Mucosa of descending colon (tissue), 3 donors: ENCODE results near the gene CPHXL2. TPM values are rescaled to one million over a fixed set of nuclear protein-coding genes. Genes with fewer than 3 reads are reported as not detected.

Source experiments
- ATAC-seq: fragments of 200-7000 bp; cut with Tn5 transposase; one replicate; pipeline ENCODE4 v1.9.1; 2020; ENCODE audit warnings: mild to moderate bottlenecking, moderate library complexity
- DNase-seq, 3 donors: peaks; one replicate each; pipeline ENCODE4 v3.0.0-alpha.2; 2020
- H3K36me3 ChIP-seq: fragments of 200-600 bp; one replicate; pipeline ENCODE4 v1.8.0; 2021; ENCODE audit warnings: low read depth, mild to moderate bottlenecking
- H3K4me1 ChIP-seq: fragments of 200-600 bp; one replicate; pipeline ENCODE4 v1.8.0; 2021; ENCODE audit warnings: low read depth, mild to moderate bottlenecking
- H3K4me3 ChIP-seq: fragments of 200-600 bp; one replicate; pipeline ENCODE4 v1.8.0; 2021; ENCODE audit warnings: mild to moderate bottlenecking
- H3K9me3 ChIP-seq: fragments of 200-600 bp; one replicate; pipeline ENCODE4 v1.8.0; 2021; ENCODE audit warnings: mild to moderate bottlenecking
- CTCF ChIP-seq: fragments of 200-600 bp; IDR thresholded peaks from one replicate; pipeline ENCODE4 v1.8.0; 2022; ENCODE audit warnings: antibody characterized with exemption, mild to moderate bottlenecking
- intact Hi-C, 2 donors: fragments of 100-400 bp; cut with DNase I in 1 of 2; cut with micrococcal nuclease in 1 of 2; formaldehyde crosslinking; loops; one replicate each; pipeline versions ENCODE4 v1.11.0 to v1.11.1; 2022; cut with DNase I, micrococcal nuclease
- total RNA-seq, 3 donors: library from RNA; stranded (reverse); fragmentation: NEBNext Ultra II Directional in 2 of 3; extraction: Animal tissue kit (Norgen Biotek cat#: 25700) in 2 of 3; gene quantifications; one replicate each; pipeline versions ENCODE4 v1.2.1 to v1.2.4, GENCODE V29; 2021 to 2023
- donor health status: DM: no; HTN: no; CAD: no; lungs with moderate emphysema.
- donor health status: DM: no; HTN: no; CAD: no.
- donor health status: DM: no; HTN: yes; CAD: no.

Gene CPHXL2
- total RNA-seq, 3 donors from 2014 or later, result not detected

GRCh38 chr16:75618780-75619179 lies 58.0 kb downstream of the CPHXL2 start:
- no peak overlapping the region for H3K4me3 ChIP-seq
- DNase-seq (no peak), ATAC-seq (no peak)
- TF ChIP-seq CTCF, result no peak
- intact Hi-C loops, result no loop called here
- peaks cover 21% of the 10 kb centered on the region for H3K4me1 ChIP-seq
- no peaks in the 10 kb centered on the region for H3K36me3 ChIP-seq
- no peaks in the 10 kb centered on the region for H3K9me3 ChIP-seq

- ATAC-seq, result no peak
- peaks cover 3% of the 10 kb centered on the region for H3K36me3 ChIP-seq
- intact Hi-C loops, result no loop called here
- peaks cover 14% of the 10 kb centered on the region for H3K4me1 ChIP-seq
- DNase-seq, result no peak
- TF ChIP-seq CTCF, result no peak
- H3K4me3 ChIP-seq, result no peak overlapping the region
- no peaks in the 10 kb centered on the region for H3K9me3 ChIP-seq
Measured at GRCh38 chr16:75617121-75617520, 59.7 kb downstream of the CPHXL2 start.

GRCh38 chr16:75616521-75617010 lies 60.2 kb downstream of the CPHXL2 start:
- Histone ChIP-seq H3K4me1 (peaks cover 8% of the 10 kb centered on the region), H3K4me3 (no peak overlapping the region), H3K9me3 (no peaks in the 10 kb centered on the region), H3K36me3 (peaks cover 3% of the 10 kb centered on the region)
- no peak for TF ChIP-seq CTCF
- ATAC-seq (peak; percentile 45), DNase-seq (no peak)
- intact Hi-C loops, result no loop called here

- no peak for TF ChIP-seq CTCF
- no peaks in the 10 kb centered on the region for H3K4me1 ChIP-seq
- intact Hi-C loops, result no loop called here
- H3K36me3 ChIP-seq, result peaks cover 3% of the 10 kb centered on the region
- DNase-seq (no peak), ATAC-seq (no peak)
- no peak overlapping the region for H3K4me3 ChIP-seq
- no peaks in the 10 kb centered on the region for H3K9me3 ChIP-seq
Measured at GRCh38 chr16:75615619-75616018, 61.2 kb downstream of the CPHXL2 start.

GRCh38 chr16:75614066-75614897 lies 62.5 kb downstream of the CPHXL2 start:
- H3K9me3 ChIP-seq, result no peaks in the 10 kb centered on the region
- no peak for DNase-seq
- intact Hi-C loops, result no loop called here
- H3K4me1 ChIP-seq, result no peaks in the 10 kb centered on the region
- H3K36me3 ChIP-seq, result peaks cover 3% of the 10 kb centered on the region
- TF ChIP-seq CTCF, result no peak
- no peak for ATAC-seq
- H3K4me3 ChIP-seq, result no peak overlapping the region

Other genes with a start within 250 kb of the CPHXL2 start
- 100 to 1,000 TPM in 1 of 3 donors, 10 to 100 TPM in 2; 71.9 to 101 (median 72.0) TPM for gene CFDP1, start 243.5 kb downstream of the CPHXL2 start, total RNA-seq
- gene TMEM170A, start 212.3 kb downstream of the CPHXL2 start, total RNA-seq, result 10 to 100 TPM; 46.7 to 76.8 (median 46.7) TPM
- gene CHST6, start 181.6 kb downstream of the CPHXL2 start, total RNA-seq, result 1 to 10 TPM; 1.8 to 2.9 (median 2.9) TPM
- 100 to 1,000 TPM in 2 of 3 donors, 10 to 100 TPM in 1; 27.4 to 111 (median 105) TPM for gene CHST5, start 140.9 kb downstream of the CPHXL2 start, total RNA-seq
- gene TMEM231, start 120.8 kb downstream of the CPHXL2 start, total RNA-seq, result 1 to 10 TPM; 4.7 to 7.3 (median 5.5) TPM
- gene GABARAPL2, start 110.6 kb downstream of the CPHXL2 start, total RNA-seq, result 100 to 1,000 TPM in 2 of 3 donors, 10 to 100 TPM in 1; 81.4 to 110 (median 106) TPM
- gene ADAT1, start 53.7 kb downstream of the CPHXL2 start, total RNA-seq, result 10 to 100 TPM; 33.0 to 38.1 (median 35.8) TPM
- 100 to 1,000 TPM in 2 of 3 donors, 10 to 100 TPM in 1; 94.3 to 108 (median 103) TPM for gene KARS1, start 29.3 kb downstream of the CPHXL2 start, total RNA-seq
- 10 to 100 TPM; 26.0 to 49.6 (median 27.7) TPM for gene TERF2IP, start 29.2 kb downstream of the CPHXL2 start, total RNA-seq
- gene DUXB, start 24.5 kb upstream of the CPHXL2 start, total RNA-seq, result not detected
- gene CPHXL, start 49.5 kb upstream of the CPHXL2 start, total RNA-seq, result not detected